Chondrocyte (in vitro differentiated cells): ENCODE data around the gene VSX1. TPM values are rescaled to one million over a fixed set of nuclear protein-coding genes. Genes with fewer than 3 reads are reported as not detected.

Source experiments
- DNase-seq: peaks from one replicate; pipeline ENCODE4 v3.0.0; 2021; ENCODE audit warnings: mixed read lengths, low spot score
- H3K27ac Mint-ChIP-seq: one replicate; pipeline ENCODE4 v1.8.0; 2021; ENCODE audit warnings: mild to moderate bottlenecking, moderate library complexity, mixed read lengths; ENCODE audit not compliant: unreplicated experiment
- H3K27me3 Mint-ChIP-seq: 2 replicates; pipeline ENCODE4 v1.8.0; 2021; ENCODE audit warnings: low read depth, mixed read lengths
- H3K36me3 Mint-ChIP-seq: 2 replicates; pipeline ENCODE4 v1.8.0; 2021; ENCODE audit warnings: low read depth, mixed read lengths
- H3K4me1 Mint-ChIP-seq: 2 replicates; pipeline ENCODE4 v1.8.0; 2021; ENCODE audit warnings: low read depth, mild to moderate bottlenecking, mixed read lengths
- H3K4me3 Mint-ChIP-seq: one replicate; pipeline ENCODE4 v1.8.0; 2021; ENCODE audit warnings: mild to moderate bottlenecking, moderate library complexity, mixed read lengths; ENCODE audit not compliant: unreplicated experiment
- H3K9me3 Mint-ChIP-seq: 2 replicates; pipeline ENCODE4 v1.8.0; 2021; ENCODE audit warnings: low read depth, mixed read lengths
- total RNA-seq: library from RNA; stranded (reverse); gene quantifications from 3 replicates; pipeline ENCODE4 v1.2.1, GENCODE V29; 2021
- TF ChIP-seq, protein P1 (sequence below): fragments of 200-600 bp; sonication (generic); IDR thresholded peaks from 2 replicates; pipeline ENCODE4 v1.5.0; 2021; ENCODE audit warnings: antibody characterized with exemption, mild to moderate bottlenecking, moderate library complexity

The VSX1 gene
- total RNA-seq, 1 donor from 2014 or later: not detected

DNA sequence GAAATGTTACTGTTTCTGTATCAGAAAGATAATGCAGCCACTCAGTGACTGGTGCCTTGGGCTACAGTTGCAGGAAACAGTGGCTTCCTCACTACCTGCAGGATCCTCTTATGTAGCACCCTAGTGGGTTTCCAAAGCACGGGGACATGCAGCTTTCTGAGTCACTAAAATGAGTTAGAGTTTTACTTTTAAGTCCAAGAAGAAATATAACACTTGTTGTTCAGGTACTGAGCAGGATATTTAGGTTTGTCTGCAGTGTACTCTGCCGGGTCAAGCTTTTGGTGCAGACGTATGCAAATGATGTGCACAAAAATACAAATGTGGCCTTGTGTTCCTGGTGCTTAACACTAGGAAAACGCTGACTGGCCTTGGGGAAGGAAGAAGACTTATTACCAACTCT, 46.0 kb downstream of the VSX1 start:
- Mint-ChIP-seq H3K27ac (no peak overlapping the region), H3K9me3 (no peaks in the 10 kb centered on the region), H3K4me3 (no peak overlapping the region), H3K4me1 (peaks cover 57% of the 10 kb centered on the region), H3K36me3 (no peaks in the 10 kb centered on the region), H3K27me3 (no peaks in the 10 kb centered on the region)
- TF ChIP-seq, protein P1, sequence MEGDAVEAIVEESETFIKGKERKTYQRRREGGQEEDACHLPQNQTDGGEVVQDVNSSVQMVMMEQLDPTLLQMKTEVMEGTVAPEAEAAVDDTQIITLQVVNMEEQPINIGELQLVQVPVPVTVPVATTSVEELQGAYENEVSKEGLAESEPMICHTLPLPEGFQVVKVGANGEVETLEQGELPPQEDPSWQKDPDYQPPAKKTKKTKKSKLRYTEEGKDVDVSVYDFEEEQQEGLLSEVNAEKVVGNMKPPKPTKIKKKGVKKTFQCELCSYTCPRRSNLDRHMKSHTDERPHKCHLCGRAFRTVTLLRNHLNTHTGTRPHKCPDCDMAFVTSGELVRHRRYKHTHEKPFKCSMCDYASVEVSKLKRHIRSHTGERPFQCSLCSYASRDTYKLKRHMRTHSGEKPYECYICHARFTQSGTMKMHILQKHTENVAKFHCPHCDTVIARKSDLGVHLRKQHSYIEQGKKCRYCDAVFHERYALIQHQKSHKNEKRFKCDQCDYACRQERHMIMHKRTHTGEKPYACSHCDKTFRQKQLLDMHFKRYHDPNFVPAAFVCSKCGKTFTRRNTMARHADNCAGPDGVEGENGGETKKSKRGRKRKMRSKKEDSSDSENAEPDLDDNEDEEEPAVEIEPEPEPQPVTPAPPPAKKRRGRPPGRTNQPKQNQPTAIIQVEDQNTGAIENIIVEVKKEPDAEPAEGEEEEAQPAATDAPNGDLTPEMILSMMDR: no peak
- DNase-seq: peak; percentile 2

DNA sequence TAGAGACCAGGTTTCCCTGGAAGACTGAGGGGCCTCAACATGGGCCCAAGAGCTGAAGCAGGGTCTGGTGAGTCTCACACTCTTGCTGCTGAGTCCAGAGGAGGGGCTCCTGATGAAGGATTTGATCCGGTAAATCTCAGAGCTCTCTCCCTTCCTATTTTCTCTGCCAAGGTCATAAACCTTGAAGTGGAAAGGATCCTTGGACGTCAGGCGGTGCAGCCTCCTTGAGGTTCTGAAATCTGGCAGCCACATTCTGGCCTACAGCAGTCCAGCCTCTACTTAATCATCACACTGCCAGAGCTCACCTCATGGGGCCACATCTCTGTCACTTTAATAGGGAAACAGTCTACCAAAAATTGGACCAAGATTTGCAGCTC, 48.0 kb downstream of the VSX1 start:
- H3K4me3 Mint-ChIP-seq: no peak overlapping the region
- TF ChIP-seq, protein P1: no peak
- no peaks in the 10 kb centered on the region for H3K9me3 Mint-ChIP-seq
- no peak overlapping the region for H3K27ac Mint-ChIP-seq
- peak; percentile 20 for DNase-seq
- H3K27me3 Mint-ChIP-seq: peaks cover 6% of the 10 kb centered on the region
- peaks cover 8% of the 10 kb centered on the region for H3K36me3 Mint-ChIP-seq
- peaks cover 43% of the 10 kb centered on the region for H3K4me1 Mint-ChIP-seq

DNA sequence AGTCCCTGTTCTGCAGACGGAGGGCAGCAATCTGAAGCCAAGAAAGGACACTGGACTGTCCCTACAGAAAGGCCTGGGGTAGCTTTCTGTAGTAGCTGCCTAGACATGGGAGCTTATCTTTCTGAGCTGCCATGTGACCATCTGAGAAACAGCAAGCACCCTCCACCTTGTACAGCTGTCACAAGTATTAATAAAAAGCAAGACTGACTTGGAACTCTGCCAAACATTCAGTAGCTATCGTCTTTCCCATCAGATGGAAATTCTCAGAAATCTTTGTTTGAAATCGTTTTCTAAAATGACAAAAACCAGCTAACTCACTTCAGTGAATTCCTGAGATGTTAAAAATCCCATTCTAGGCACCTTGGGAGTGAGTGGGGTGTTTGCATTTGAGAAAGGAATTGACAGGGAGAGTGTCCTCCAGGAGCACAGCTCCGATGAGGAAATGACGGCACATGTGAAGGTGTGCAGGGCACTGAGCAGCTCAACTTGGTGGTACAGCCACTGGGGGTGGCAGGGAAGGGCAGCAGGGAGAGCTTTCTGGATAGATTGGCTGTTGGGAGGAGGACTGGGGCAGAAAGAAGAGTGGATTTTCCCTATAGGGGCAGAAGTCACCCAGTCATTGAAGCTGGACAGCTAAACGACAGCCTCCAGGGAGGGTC, 48.5 kb downstream of the VSX1 start:
- Mint-ChIP-seq H3K4me1 (peaks cover 40% of the 10 kb centered on the region), H3K9me3 (no peaks in the 10 kb centered on the region), H3K27ac (no peak overlapping the region), H3K36me3 (peaks cover 8% of the 10 kb centered on the region), H3K27me3 (peaks cover 6% of the 10 kb centered on the region), H3K4me3 (no peak overlapping the region)
- TF ChIP-seq, protein P1: no peak
- no peak for DNase-seq

DNA sequence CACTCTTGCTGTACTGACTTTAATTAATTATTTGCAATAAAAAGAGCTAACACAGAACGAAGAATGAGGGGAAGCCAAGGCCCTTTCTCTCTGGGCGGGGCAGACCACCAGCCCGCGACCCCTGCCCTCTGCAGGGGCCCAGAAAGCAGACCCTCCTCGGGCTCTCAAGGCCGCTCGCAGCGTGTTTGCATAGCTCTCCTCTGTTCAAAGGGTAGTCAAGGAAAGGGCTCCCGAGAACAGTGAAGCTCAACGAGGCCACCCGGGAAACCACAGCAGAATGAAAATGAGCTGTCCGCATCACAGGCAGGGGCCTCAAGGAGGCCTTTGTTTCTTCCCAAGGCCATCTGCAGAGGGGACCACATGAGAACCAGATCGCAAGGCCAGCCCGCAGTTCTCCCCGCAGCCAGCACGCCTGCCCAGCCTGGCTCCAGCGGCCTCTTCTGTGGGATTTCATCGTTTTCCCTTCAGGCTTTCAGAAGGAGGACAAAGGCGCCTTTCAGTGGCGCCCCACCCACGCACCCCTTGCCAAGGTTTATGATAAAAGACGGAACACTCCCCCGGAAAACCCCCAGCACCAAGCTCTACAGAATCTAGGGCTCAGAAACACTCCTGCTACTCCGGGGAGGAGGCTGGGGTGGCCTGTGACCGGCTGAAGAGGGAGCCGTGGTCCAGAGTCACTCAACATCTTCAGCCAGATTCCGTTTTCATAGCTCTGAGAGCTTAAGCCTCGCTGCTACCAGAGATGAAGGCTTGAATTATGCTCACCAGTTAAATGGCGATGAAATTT, 49.3 kb downstream of the VSX1 start:
- Mint-ChIP-seq H3K27ac (no peak overlapping the region), H3K9me3 (no peaks in the 10 kb centered on the region), H3K36me3 (peaks cover 8% of the 10 kb centered on the region), H3K27me3 (peaks cover 6% of the 10 kb centered on the region), H3K4me3 (no peak overlapping the region), H3K4me1 (peaks cover 34% of the 10 kb centered on the region)
- TF ChIP-seq, protein P1: peak; percentile 15
- DNase-seq: peak; percentile 52

DNA sequence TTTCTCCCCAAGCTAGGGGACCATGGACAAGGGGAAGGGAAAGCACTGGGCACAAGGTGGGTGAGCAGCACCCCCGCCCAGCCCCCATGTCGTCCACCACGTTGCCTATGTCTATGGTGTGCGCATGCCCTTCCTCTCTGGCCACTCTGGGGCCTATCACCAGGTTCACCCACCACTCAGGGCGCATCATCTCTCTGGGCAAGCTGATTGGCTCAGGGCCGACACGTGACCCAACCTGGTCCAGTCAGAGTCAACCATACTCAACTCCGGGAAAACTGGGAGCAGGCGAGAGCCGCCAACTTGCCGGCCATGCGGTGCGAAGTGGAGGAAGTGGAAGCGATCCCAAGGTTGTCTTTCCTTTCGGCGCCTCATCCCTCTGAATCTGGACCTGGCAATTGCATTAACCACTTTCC, 49.9 kb downstream of the VSX1 start:
- Mint-ChIP-seq H3K4me3 (no peak overlapping the region), H3K27ac (no peak overlapping the region), H3K4me1 (peaks cover 29% of the 10 kb centered on the region), H3K27me3 (peaks cover 6% of the 10 kb centered on the region), H3K36me3 (peaks cover 8% of the 10 kb centered on the region), H3K9me3 (no peaks in the 10 kb centered on the region)
- peak; percentile 81 for DNase-seq
- TF ChIP-seq, protein P1: no peak
